ENCODE measurements around the gene GNB4.

Gene GNB4

GRCh38 chr3:179451265-179452175 is at the start of gene GNB4:
GNB4 (minus strand) TSS chr3:179451470; CDS start chr3:179426200, 25,270 bp downstream.
- peak; percentile 1 for DNase-seq (ENCODE audit: low read depth)

- DNase-seq (ENCODE audit: low read depth), result no peak
Observed at GRCh38 chr3:179495483-179495882, 44.2 kb upstream of the GNB4 start.

- DNase-seq (ENCODE audit: low read depth), result no peak
Observed at GRCh38 chr3:179493260-179493659, 42.0 kb upstream of the GNB4 start.

GRCh38 chr3:179488213-179488612 is 36.9 kb upstream of the GNB4 start:
- DNase-seq (ENCODE audit: low read depth), result no peak

- DNase-seq (ENCODE audit: low read depth), result no peak
Observed at GRCh38 chr3:179486806-179487205, 35.5 kb upstream of the GNB4 start.

- DNase-seq (ENCODE audit: low read depth), result no peak
Observed at GRCh38 chr3:179482857-179483256, 31.6 kb upstream of the GNB4 start.

- no peak for DNase-seq (ENCODE audit: low read depth)
Observed at GRCh38 chr3:179476215-179476614, 24.9 kb upstream of the GNB4 start.

- no peak for DNase-seq (ENCODE audit: low read depth)
Observed at GRCh38 chr3:179474480-179474879, 23.2 kb upstream of the GNB4 start.

GRCh38 chr3:179473565-179473964 is 22.3 kb upstream of the GNB4 start:
- DNase-seq (ENCODE audit: low read depth), result no peak

GRCh38 chr3:179464323-179465092 is 13.2 kb upstream of the GNB4 start:
- DNase-seq (ENCODE audit: low read depth), result no peak

- DNase-seq (ENCODE audit: low read depth), result no peak
Observed at GRCh38 chr3:179463319-179463718, 12.0 kb upstream of the GNB4 start.

- DNase-seq (ENCODE audit: low read depth), result no peak
Observed at GRCh38 chr3:179460260-179460659, 9.0 kb upstream of the GNB4 start.

- DNase-seq (ENCODE audit: low read depth), result no peak
Observed at GRCh38 chr3:179455954-179456353, 4.7 kb upstream of the GNB4 start.

- no peak for DNase-seq (ENCODE audit: low read depth)
Observed at GRCh38 chr3:179454887-179455286, 3.6 kb upstream of the GNB4 start.

- DNase-seq (ENCODE audit: low read depth), result no peak
Observed at GRCh38 chr3:179453967-179454366, 2.7 kb upstream of the GNB4 start.

- no peak for DNase-seq (ENCODE audit: low read depth)
Observed at GRCh38 chr3:179452872-179453271, 1.6 kb upstream of the GNB4 start.

GRCh38 chr3:179452176-179452564 is 900 bp upstream of the GNB4 start:
- no peak for DNase-seq (ENCODE audit: low read depth)

GRCh38 chr3:179450901-179451264 is 387 bp downstream of the GNB4 start:
- no peak for DNase-seq (ENCODE audit: low read depth)

GRCh38 chr3:179450261-179450701 is 989 bp downstream of the GNB4 start:
- no peak for DNase-seq (ENCODE audit: low read depth)

GRCh38 chr3:179449636-179450035 is 1.6 kb downstream of the GNB4 start:
- DNase-seq (ENCODE audit: low read depth), result no peak

- no peak for DNase-seq (ENCODE audit: low read depth)
Observed at GRCh38 chr3:179447251-179447650, 4.0 kb downstream of the GNB4 start.

GRCh38 chr3:179446501-179446900 is 4.8 kb downstream of the GNB4 start:
- DNase-seq (ENCODE audit: low read depth), result no peak

- DNase-seq (ENCODE audit: low read depth), result no peak
Observed at GRCh38 chr3:179438841-179439240, 12.4 kb downstream of the GNB4 start.

Data from stimulated activated CD8-positive, alpha-beta memory T cell treated with anti-CD3 and anti-CD28 coated beads, Interleukin-15, amount 100 ng/mL, for 1 hour (primary cell).